Measurements from ENCODE around the gene TENT5C. TPM values are rescaled to one million over a fixed set of nuclear protein-coding genes. Genes with fewer than 3 reads are reported as not detected.

Gene TENT5C
- total RNA-seq, 1 experiment from 2014 or later: 1.4 TPM

DNA sequence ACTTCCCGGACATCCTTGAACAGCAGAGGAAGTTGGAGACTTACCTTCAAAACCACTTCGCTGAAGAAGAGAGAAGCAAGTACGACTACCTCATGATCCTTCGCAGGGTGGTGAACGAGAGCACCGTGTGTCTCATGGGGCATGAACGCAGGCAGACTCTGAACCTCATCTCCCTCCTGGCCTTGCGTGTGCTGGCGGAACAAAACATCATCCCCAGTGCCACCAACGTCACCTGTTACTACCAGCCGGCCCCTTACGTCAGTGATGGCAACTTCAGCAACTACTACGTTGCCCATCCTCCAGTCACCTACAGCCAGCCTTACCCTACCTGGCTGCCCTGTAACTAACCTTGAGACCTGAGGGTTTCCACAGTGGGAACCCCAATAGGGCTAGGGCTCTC lies 17.9 kb downstream of the TENT5C start:
- H2AFZ ChIP-seq (ENCODE audit: low read depth, low read length, poor library complexity, severe bottlenecking): no peak overlapping the region
- no peaks in the 10 kb centered on the region for H3K4me1 ChIP-seq (ENCODE audit: control insufficient read depth in 1 of 2, insufficient read depth in 2 of 2, low read length in 2 of 2)
- ChIA-PET RAD21 (ENCODE audit: low non-redundant PET in 1 of 2, low total read pairs in 2 of 2, uncharacterized antibody in 2 of 2, unreplicated experiment in 2 of 2) (no interaction called here), CTCF (no interaction called here), POLR2A (interaction anchor here (0.7 kb wide), 1 partner anchor 70 kb away, joined by 3 read pairs; no protein-coding TSS in a partner anchor)
- H3K36me3 ChIP-seq (ENCODE audit: control insufficient read depth in 1 of 2, insufficient read depth in 2 of 2, low read length in 2 of 2): no peaks in the 10 kb centered on the region
- no peak overlapping the region for H3K9ac ChIP-seq (ENCODE audit: low read length)
- no peaks in the 10 kb centered on the region; the same call in 1 of the 2 replicates for H3K27me3 ChIP-seq (ENCODE audit: insufficient read depth, low read length)
- BruUV-seq (replicated peaks): no TSS peak
- TF ChIP-seq ZNF274 (IDR thresholded peaks at IDR 0.05; ENCODE audit: low read depth, low read length) (no peak), ELF1 (IDR thresholded peaks at IDR 0.05; ENCODE audit: borderline replicate concordance, low read depth) (no peak), EGR1 (IDR thresholded peaks at IDR 0.05; ENCODE audit: low read depth) (no peak), CEBPB (IDR thresholded peaks at IDR 0.05; ENCODE audit: low read depth) (no peak), ZFX (IDR thresholded peaks at IDR 0.05) (no peak), SRF (IDR thresholded peaks at IDR 0.05; ENCODE audit: low read depth) (no peak), EZH2 (IDR thresholded peaks at IDR 0.05) (no peak), TCF7L2 (IDR thresholded peaks at IDR 0.05; ENCODE audit: borderline replicate concordance, extremely low read depth, insufficient read depth, insufficient read length) (no peak), CBX3 (IDR thresholded peaks at IDR 0.05; ENCODE audit: low read depth) (no peak)
- TF ChIP-seq, protein P1, sequence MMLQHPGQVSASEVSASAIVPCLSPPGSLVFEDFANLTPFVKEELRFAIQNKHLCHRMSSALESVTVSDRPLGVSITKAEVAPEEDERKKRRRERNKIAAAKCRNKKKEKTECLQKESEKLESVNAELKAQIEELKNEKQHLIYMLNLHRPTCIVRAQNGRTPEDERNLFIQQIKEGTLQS (IDR thresholded peaks at IDR 0.05): no peak
- TF ChIP-seq, protein P2, sequence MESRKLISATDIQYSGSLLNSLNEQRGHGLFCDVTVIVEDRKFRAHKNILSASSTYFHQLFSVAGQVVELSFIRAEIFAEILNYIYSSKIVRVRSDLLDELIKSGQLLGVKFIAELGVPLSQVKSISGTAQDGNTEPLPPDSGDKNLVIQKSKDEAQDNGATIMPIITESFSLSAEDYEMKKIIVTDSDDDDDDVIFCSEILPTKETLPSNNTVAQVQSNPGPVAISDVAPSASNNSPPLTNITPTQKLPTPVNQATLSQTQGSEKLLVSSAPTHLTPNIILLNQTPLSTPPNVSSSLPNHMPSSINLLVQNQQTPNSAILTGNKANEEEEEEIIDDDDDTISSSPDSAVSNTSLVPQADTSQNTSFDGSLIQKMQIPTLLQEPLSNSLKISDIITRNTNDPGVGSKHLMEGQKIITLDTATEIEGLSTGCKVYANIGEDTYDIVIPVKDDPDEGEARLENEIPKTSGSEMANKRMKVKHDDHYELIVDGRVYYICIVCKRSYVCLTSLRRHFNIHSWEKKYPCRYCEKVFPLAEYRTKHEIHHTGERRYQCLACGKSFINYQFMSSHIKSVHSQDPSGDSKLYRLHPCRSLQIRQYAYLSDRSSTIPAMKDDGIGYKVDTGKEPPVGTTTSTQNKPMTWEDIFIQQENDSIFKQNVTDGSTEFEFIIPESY (IDR thresholded peaks at IDR 0.05; ENCODE audit: extremely low read depth, insufficient replicate concordance, low read length): no peak
- no peak overlapping the region for H3K4me2 ChIP-seq (ENCODE audit: low read length)
- no peak overlapping the region for H3K4me3 ChIP-seq (replicated peaks in 1 of 2; ENCODE audit: low read depth in 1 of 2, low read length in 2 of 2)
- ATAC-seq (no peak), DNase-seq (ENCODE audit: low read depth, low spot score) (no peak)
- no peak overlapping the region for H3K27ac ChIP-seq (ENCODE audit: low read depth, low read length)
- intact Hi-C loops (cut with micrococcal nuclease): no loop called here
- H4K20me1 ChIP-seq (ENCODE audit: insufficient read depth): no peaks in the 10 kb centered on the region
- no peaks in the 10 kb centered on the region for H3K9me2 ChIP-seq (ENCODE audit: insufficient read depth)
- H3K9me3 ChIP-seq (ENCODE audit: control insufficient read depth in 1 of 2, insufficient read depth in 1 of 2, low read depth in 1 of 2, low read length in 2 of 2): no peaks in the 10 kb centered on the region
- H3K79me2 ChIP-seq (ENCODE audit: insufficient read depth, low read length): no peaks in the 10 kb centered on the region
